ENCODE results near the gene SMURF1. TPM values are rescaled to one million over a fixed set of nuclear protein-coding genes. Genes with fewer than 3 reads are reported as not detected.

SMURF1 gene
- polyA plus RNA-seq, 1 donor from 2014 or later = 22.9 TPM

DNA sequence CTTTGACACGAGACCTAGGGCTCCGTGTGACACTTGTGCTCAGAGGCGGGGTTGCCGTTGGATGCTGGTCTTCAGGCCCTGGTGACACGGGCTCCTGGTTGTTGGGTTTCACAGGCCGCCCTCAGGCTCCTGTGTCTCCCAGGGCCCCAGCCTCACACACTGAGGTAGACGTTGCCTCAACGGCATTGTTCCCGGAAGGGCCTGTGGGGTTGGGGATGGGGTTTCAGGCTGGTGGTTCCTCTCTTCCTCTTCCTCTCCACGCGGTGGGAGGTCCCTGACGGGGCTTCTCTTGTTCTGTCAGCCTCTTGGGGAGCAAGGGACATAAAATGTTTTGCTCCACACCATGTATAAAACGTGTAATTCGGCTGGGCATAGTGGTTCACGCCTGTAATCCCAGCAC lies 140.5 kb downstream of the SMURF1 start:
- H4K20me1 ChIP-seq (ENCODE audit: insufficient read depth) = no peaks in the 10 kb centered on the region
- no peaks in the 10 kb centered on the region for H3K9me3 ChIP-seq (ENCODE audit: low read length)
- no peak overlapping the region for H3K4me3 ChIP-seq (ENCODE audit: low read length)
- H3F3A ChIP-seq (ENCODE audit: insufficient read depth, low read length, poor library complexity, severe bottlenecking) = no peaks in the 10 kb centered on the region
- H2AFZ ChIP-seq (ENCODE audit: low read depth, low read length) = no peak overlapping the region
- H3K36me3 ChIP-seq (ENCODE audit: insufficient read depth, low read length) = peaks cover 9% of the 10 kb centered on the region
- no peaks in the 10 kb centered on the region for H3K79me2 ChIP-seq (replicated peaks; ENCODE audit: insufficient read depth, low read length)
- H3K27ac ChIP-seq (ENCODE audit: low read length) = no peak overlapping the region
- TF ChIP-seq EZH2 (IDR thresholded peaks at IDR 0.05; ENCODE audit: borderline replicate concordance, insufficient read depth, low read length, poor library complexity, severe bottlenecking) (no peak), SMC3 (conservative IDR thresholded peaks at IDR 0.05; ENCODE audit: poor library complexity) (no peak), POLR2AphosphoS5 (IDR thresholded peaks at IDR 0.05) (no peak), RAD21 (conservative IDR thresholded peaks at IDR 0.05) (no peak), MXI1 (conservative IDR thresholded peaks at IDR 0.05; ENCODE audit: poor library complexity, severe bottlenecking) (no peak), EP300 (conservative IDR thresholded peaks at IDR 0.05; ENCODE audit: poor library complexity, severe bottlenecking) (no peak), TAF1 (IDR thresholded peaks at IDR 0.05; ENCODE audit: low read depth) (no peak)
- TF ChIP-seq, protein P1, sequence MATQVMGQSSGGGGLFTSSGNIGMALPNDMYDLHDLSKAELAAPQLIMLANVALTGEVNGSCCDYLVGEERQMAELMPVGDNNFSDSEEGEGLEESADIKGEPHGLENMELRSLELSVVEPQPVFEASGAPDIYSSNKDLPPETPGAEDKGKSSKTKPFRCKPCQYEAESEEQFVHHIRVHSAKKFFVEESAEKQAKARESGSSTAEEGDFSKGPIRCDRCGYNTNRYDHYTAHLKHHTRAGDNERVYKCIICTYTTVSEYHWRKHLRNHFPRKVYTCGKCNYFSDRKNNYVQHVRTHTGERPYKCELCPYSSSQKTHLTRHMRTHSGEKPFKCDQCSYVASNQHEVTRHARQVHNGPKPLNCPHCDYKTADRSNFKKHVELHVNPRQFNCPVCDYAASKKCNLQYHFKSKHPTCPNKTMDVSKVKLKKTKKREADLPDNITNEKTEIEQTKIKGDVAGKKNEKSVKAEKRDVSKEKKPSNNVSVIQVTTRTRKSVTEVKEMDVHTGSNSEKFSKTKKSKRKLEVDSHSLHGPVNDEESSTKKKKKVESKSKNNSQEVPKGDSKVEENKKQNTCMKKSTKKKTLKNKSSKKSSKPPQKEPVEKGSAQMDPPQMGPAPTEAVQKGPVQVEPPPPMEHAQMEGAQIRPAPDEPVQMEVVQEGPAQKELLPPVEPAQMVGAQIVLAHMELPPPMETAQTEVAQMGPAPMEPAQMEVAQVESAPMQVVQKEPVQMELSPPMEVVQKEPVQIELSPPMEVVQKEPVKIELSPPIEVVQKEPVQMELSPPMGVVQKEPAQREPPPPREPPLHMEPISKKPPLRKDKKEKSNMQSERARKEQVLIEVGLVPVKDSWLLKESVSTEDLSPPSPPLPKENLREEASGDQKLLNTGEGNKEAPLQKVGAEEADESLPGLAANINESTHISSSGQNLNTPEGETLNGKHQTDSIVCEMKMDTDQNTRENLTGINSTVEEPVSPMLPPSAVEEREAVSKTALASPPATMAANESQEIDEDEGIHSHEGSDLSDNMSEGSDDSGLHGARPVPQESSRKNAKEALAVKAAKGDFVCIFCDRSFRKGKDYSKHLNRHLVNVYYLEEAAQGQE (IDR thresholded peaks at IDR 0.05; ENCODE audit: borderline replicate concordance) = no peak
- TF ChIP-seq, protein P2, sequence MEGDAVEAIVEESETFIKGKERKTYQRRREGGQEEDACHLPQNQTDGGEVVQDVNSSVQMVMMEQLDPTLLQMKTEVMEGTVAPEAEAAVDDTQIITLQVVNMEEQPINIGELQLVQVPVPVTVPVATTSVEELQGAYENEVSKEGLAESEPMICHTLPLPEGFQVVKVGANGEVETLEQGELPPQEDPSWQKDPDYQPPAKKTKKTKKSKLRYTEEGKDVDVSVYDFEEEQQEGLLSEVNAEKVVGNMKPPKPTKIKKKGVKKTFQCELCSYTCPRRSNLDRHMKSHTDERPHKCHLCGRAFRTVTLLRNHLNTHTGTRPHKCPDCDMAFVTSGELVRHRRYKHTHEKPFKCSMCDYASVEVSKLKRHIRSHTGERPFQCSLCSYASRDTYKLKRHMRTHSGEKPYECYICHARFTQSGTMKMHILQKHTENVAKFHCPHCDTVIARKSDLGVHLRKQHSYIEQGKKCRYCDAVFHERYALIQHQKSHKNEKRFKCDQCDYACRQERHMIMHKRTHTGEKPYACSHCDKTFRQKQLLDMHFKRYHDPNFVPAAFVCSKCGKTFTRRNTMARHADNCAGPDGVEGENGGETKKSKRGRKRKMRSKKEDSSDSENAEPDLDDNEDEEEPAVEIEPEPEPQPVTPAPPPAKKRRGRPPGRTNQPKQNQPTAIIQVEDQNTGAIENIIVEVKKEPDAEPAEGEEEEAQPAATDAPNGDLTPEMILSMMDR (IDR thresholded peaks at IDR 0.05; ENCODE audit: poor library complexity, severe bottlenecking) = no peak
- H3K4me2 ChIP-seq (ENCODE audit: low read length) = no peak overlapping the region
- H3K9ac ChIP-seq (ENCODE audit: low read length) = no peak overlapping the region
- H3K27me3 ChIP-seq (ENCODE audit: insufficient read depth, low read depth, low read length) = no peaks in the 10 kb centered on the region
- H3K9me2 ChIP-seq (ENCODE audit: insufficient read depth, low read length) = no peaks in the 10 kb centered on the region

DNA sequence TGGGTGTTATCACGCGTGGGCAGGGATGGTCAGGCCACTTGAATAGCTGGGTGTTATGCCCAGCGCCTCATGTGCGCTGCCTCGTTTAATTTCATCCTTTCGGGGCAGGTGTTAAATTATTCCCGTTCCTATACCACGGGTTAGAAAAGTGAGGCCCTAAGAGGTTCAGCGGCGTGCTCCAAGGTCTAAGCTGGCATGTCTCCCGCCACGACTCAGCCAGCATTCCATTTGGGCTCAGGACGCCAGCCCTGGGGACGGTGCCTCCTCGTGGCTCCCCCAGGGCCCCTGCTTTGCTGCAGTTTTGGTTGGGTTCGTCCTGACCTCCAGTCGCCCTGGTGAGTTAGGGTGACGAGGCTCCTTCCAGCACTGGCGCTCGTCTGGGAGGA lies 141.1 kb downstream of the SMURF1 start:
- Histone ChIP-seq H3K9me3 (ENCODE audit: low read length) (no peaks in the 10 kb centered on the region), H3K27ac (ENCODE audit: low read length) (no peak overlapping the region), H2AFZ (ENCODE audit: low read depth, low read length) (no peak overlapping the region), H3K27me3 (ENCODE audit: insufficient read depth, low read depth, low read length) (no peaks in the 10 kb centered on the region), H3F3A (ENCODE audit: insufficient read depth, low read length, poor library complexity, severe bottlenecking) (no peaks in the 10 kb centered on the region), H4K20me1 (ENCODE audit: insufficient read depth) (no peaks in the 10 kb centered on the region), H3K36me3 (ENCODE audit: insufficient read depth, low read length) (peaks cover 9% of the 10 kb centered on the region), H3K79me2 (replicated peaks; ENCODE audit: insufficient read depth, low read length) (no peaks in the 10 kb centered on the region), H3K4me2 (ENCODE audit: low read length) (no peak overlapping the region), H3K4me3 (ENCODE audit: low read length) (no peak overlapping the region), H3K9ac (ENCODE audit: low read length) (no peak overlapping the region), H3K9me2 (ENCODE audit: insufficient read depth, low read length) (no peaks in the 10 kb centered on the region)
- TF ChIP-seq, protein P2 (IDR thresholded peaks at IDR 0.05; ENCODE audit: poor library complexity, severe bottlenecking) = no peak
- no peak for TF ChIP-seq POLR2AphosphoS5 (IDR thresholded peaks at IDR 0.05)
- TF ChIP-seq EP300 (conservative IDR thresholded peaks at IDR 0.05; ENCODE audit: poor library complexity, severe bottlenecking) = no peak
- no peak for TF ChIP-seq MXI1 (conservative IDR thresholded peaks at IDR 0.05; ENCODE audit: poor library complexity, severe bottlenecking)
- no peak for TF ChIP-seq RAD21 (conservative IDR thresholded peaks at IDR 0.05)
- TF ChIP-seq, protein P1 (IDR thresholded peaks at IDR 0.05; ENCODE audit: borderline replicate concordance) = no peak
- no peak for TF ChIP-seq TAF1 (IDR thresholded peaks at IDR 0.05; ENCODE audit: low read depth)
- no peak for TF ChIP-seq SMC3 (conservative IDR thresholded peaks at IDR 0.05; ENCODE audit: poor library complexity)
- TF ChIP-seq EZH2 (IDR thresholded peaks at IDR 0.05; ENCODE audit: borderline replicate concordance, insufficient read depth, low read length, poor library complexity, severe bottlenecking) = no peak
